H9 (cell line): ENCODE results near the gene IL1R2. TPM values are rescaled to one million over a fixed set of nuclear protein-coding genes. Genes with fewer than 3 reads are reported as not detected.

Experiments used
- DNase-seq: peaks from one replicate; pipeline ENCODE4 v3.0.0-alpha.2; 2017
- H2AFZ ChIP-seq: one replicate; pipeline ENCODE4 v1.6.1; 2013; ENCODE audit warnings: mild to moderate bottlenecking, low read length, control low read depth, moderate library complexity
- H2AK5ac ChIP-seq: 2 replicates; pipeline ENCODE4 v1.6.1; 2013; ENCODE audit warnings: low read length, control low read depth, mixed read lengths; ENCODE audit not compliant: insufficient read length
- H2BK120ac ChIP-seq: one replicate; pipeline ENCODE4 v1.6.1; 2013; ENCODE audit warnings: low read depth, mild to moderate bottlenecking, low read length, control low read depth, inconsistent platforms; ENCODE audit not compliant: poor library complexity, severe bottlenecking
- H2BK12ac ChIP-seq: 2 replicates; pipeline ENCODE4 v1.6.1; 2013; ENCODE audit warnings: low read length, control low read depth, mixed read lengths, low read depth; ENCODE audit not compliant: insufficient read length
- H2BK15ac ChIP-seq: 2 replicates; pipeline ENCODE4 v1.6.1; 2013; ENCODE audit warnings: low read depth, low read length, control low read depth
- H2BK20ac ChIP-seq: one replicate; pipeline ENCODE4 v1.6.1; 2013; ENCODE audit warnings: low read depth, mild to moderate bottlenecking, low read length, control low read depth, inconsistent platforms; ENCODE audit not compliant: poor library complexity, severe bottlenecking
- H2BK5ac ChIP-seq: 2 replicates; pipeline ENCODE4 v1.6.1; 2013; ENCODE audit warnings: low read length, control low read depth, mixed read lengths; ENCODE audit not compliant: insufficient read length
- H3K14ac ChIP-seq: 2 replicates; pipeline ENCODE4 v1.6.1; 2013; ENCODE audit warnings: low read length, control low read depth; ENCODE audit not compliant: insufficient read depth
- H3K18ac ChIP-seq: 2 replicates; pipeline ENCODE4 v1.6.1; 2013; ENCODE audit warnings: low read depth, mild to moderate bottlenecking, mixed read lengths, low read length, control low read depth; ENCODE audit not compliant: insufficient read length
- H3K23ac ChIP-seq: 2 replicates; pipeline ENCODE4 v1.6.1; 2013; ENCODE audit warnings: low read length, control low read depth, mixed read lengths, low read depth; ENCODE audit not compliant: insufficient read length
- H3K23me2 ChIP-seq: 2 replicates; pipeline ENCODE4 v1.6.1; 2013; ENCODE audit warnings: low read depth, mild to moderate bottlenecking, mixed read lengths, low read length, control low read depth; ENCODE audit not compliant: insufficient read length, poor library complexity, severe bottlenecking
- H3K27ac ChIP-seq: 2 replicates; pipeline ENCODE4 v1.5.1; 2013; ENCODE audit warnings: low read length, control low read depth, mixed read lengths, low read depth; ENCODE audit not compliant: insufficient read length
- H3K27me3 ChIP-seq: 2 replicates; pipeline ENCODE4 v1.6.1; 2013; ENCODE audit warnings: low read length, control low read depth, inconsistent platforms; ENCODE audit not compliant: insufficient read depth
- H3K4ac ChIP-seq: 2 replicates; pipeline ENCODE4 v1.6.1; 2013; ENCODE audit warnings: low read depth, mild to moderate bottlenecking, control low read depth, inconsistent platforms, low read length, moderate library complexity
- H3K4me1 ChIP-seq: 2 replicates; pipeline ENCODE4 v1.6.1; 2013; ENCODE audit warnings: low read length, control low read depth, inconsistent platforms; ENCODE audit not compliant: insufficient read depth
- H3K4me2 ChIP-seq: 2 replicates; pipeline ENCODE4 v1.6.1; 2013; ENCODE audit warnings: low read length, control low read depth, mixed read lengths; ENCODE audit not compliant: insufficient read length, insufficient read depth
- H3K56ac ChIP-seq: 2 replicates; pipeline ENCODE4 v1.6.1; 2013; ENCODE audit warnings: low read depth, mild to moderate bottlenecking, mixed read lengths, low read length, control low read depth; ENCODE audit not compliant: insufficient read length
- H3K79me1 ChIP-seq: 2 replicates; pipeline ENCODE4 v1.6.1; 2013; ENCODE audit warnings: low read depth, mild to moderate bottlenecking, moderate library complexity, low read length, control low read depth, inconsistent platforms; ENCODE audit not compliant: insufficient read depth, poor library complexity, severe bottlenecking
- H3K79me2 ChIP-seq: 2 replicates; pipeline ENCODE4 v1.6.1; 2013; ENCODE audit warnings: low read length, control low read depth, inconsistent platforms; ENCODE audit not compliant: insufficient read depth
- H3K9ac ChIP-seq: 2 replicates; pipeline ENCODE4 v1.6.1; 2013; ENCODE audit warnings: low read length, control low read depth, mixed read lengths; ENCODE audit not compliant: insufficient read length; ENCODE audit errors: extremely low read depth
- H3K9me3 ChIP-seq: one replicate; pipeline ENCODE4 v1.6.1; 2013; ENCODE audit warnings: low read depth, low read length, inconsistent platforms; ENCODE audit not compliant: control insufficient read depth
- H3T11ph ChIP-seq: one replicate; pipeline ENCODE4 v1.6.1; 2013; ENCODE audit warnings: mild to moderate bottlenecking, low read length, control low read depth, inconsistent platforms
- H4K20me1 ChIP-seq: one replicate; pipeline ENCODE4 v1.6.1; 2013; ENCODE audit not compliant: control insufficient read depth, insufficient read length, insufficient read depth
- H4K5ac ChIP-seq: 2 replicates; pipeline ENCODE4 v1.6.1; 2013; ENCODE audit warnings: low read depth, mild to moderate bottlenecking, mixed read lengths, low read length, control low read depth; ENCODE audit not compliant: insufficient read length
- H4K8ac ChIP-seq: replicated peaks from 2 replicates; pipeline ENCODE4 v1.6.1; 2013; ENCODE audit warnings: low read length, control low read depth, mixed read lengths, low read depth; ENCODE audit not compliant: insufficient read length
- H4K91ac ChIP-seq: 2 replicates; pipeline ENCODE4 v1.6.1; 2013; ENCODE audit warnings: low read depth, mild to moderate bottlenecking, moderate library complexity, mixed read lengths, low read length, control low read depth; ENCODE audit not compliant: insufficient read length
- H3K27ac Mint-ChIP-seq, 3 experiments: 2 replicates in 2 of 3; 3 replicates in 1 of 3; pipeline ENCODE4 v1.8.0; 2020 to 2021; ENCODE audit warnings: mixed read lengths in 3 of 3, mild to moderate bottlenecking in 1 of 3, moderate library complexity in 1 of 3
- H3K27me3 Mint-ChIP-seq: 2 replicates; pipeline ENCODE4 v1.8.0; 2021; ENCODE audit warnings: low read depth, mild to moderate bottlenecking, moderate library complexity, mixed read lengths
- H3K36me3 Mint-ChIP-seq, 3 experiments: 2 replicates in 2 of 3; 3 replicates in 1 of 3; pipeline ENCODE4 v1.8.0; 2020 to 2021; ENCODE audit warnings: low read depth in 3 of 3, mixed read lengths in 3 of 3; ENCODE audit not compliant: insufficient read depth in 1 of 3
- H3K4me1 Mint-ChIP-seq, 2 experiments: 2 replicates each; pipeline ENCODE4 v1.8.0; 2020; ENCODE audit warnings: mixed read lengths in 2 of 2
- H3K4me3 Mint-ChIP-seq, 2 experiments: 2 replicates in 1 of 2; 3 replicates in 1 of 2; pipeline ENCODE4 v1.8.0; 2020 to 2021; ENCODE audit warnings: mild to moderate bottlenecking in 2 of 2, mixed read lengths in 2 of 2, moderate library complexity in 1 of 2
- H3K9me3 Mint-ChIP-seq, 2 experiments: 2 replicates in 1 of 2; 3 replicates in 1 of 2; pipeline ENCODE4 v1.8.0; 2020; ENCODE audit warnings: mild to moderate bottlenecking in 2 of 2, mixed read lengths in 2 of 2, moderate library complexity in 1 of 2
- WGBS: extraction: QIAGEN DNeasy Blood & Tissue Kit; methylation state at CpG from one replicate; pipeline ENCODE4 v1.1.7; 2013; ENCODE audit warnings: missing lambda C conversion rate, low lambda C conversion rate, mixed read lengths; ENCODE audit not compliant: insufficient read length; ENCODE audit errors: extremely low coverage; 5-methylcytosine and 5-hydroxymethylcytosine counted together
- total RNA-seq: library from RNA; stranded (reverse); gene quantifications from 2 replicates; pipeline ENCODE4 v1.2.1, GENCODE V29; 2021
- TF ChIP-seq, protein P1 (sequence below): fragments of 200-600 bp; sonication (generic); conservative IDR thresholded peaks from 3 replicates; pipeline ENCODE4 v1.8.0; 2021; ENCODE audit warnings: antibody characterized with exemption, mild to moderate bottlenecking

IL1R2 gene
- total RNA-seq, 1 experiment from 2014 or later, result not detected

DNA sequence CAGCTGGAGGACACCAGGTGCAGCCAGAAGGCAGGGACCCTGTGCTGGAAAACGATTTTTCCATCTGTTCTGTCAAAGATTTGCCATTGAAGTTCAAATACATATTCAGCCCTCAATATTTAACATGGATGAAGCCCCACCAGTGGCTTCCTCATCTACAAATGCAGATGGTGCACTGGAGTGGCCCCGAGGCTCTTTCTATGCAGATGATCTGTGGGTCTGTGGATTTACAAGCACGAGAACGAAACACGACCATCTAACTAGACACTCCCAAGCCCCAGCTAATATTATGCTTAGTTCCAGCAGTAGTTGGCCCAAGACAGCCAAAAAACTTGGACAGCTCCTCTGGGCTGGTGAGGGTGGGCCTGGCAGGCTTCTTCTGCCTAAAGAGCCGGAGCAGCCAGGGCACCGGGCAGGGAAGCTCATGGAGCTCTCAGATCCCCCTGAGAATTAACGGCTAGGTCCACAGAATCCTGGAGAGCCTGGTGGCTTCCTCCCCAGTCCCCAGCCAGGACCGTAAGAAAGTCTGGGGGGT lies 9.2 kb upstream of the IL1R2 start:
- Histone ChIP-seq H3K79me1 (no peaks in the 10 kb centered on the region), H3K79me2 (no peaks in the 10 kb centered on the region), H2BK20ac (no peak overlapping the region), H3T11ph (no peak overlapping the region), H4K91ac (no peak overlapping the region), H2BK120ac (no peak overlapping the region), H4K5ac (no peak overlapping the region), H2AK5ac (no peak overlapping the region), H3K23ac (no peak overlapping the region), H3K18ac (no peak overlapping the region), H4K8ac (no peak overlapping the region), H2BK5ac (no peak overlapping the region), H3K56ac (no peak overlapping the region), H2BK12ac (no peak overlapping the region), H2AFZ (no peak overlapping the region), H3K23me2 (no peaks in the 10 kb centered on the region), H3K14ac (no peak overlapping the region), H3K4ac (no peak overlapping the region), H3K4me2 (no peak overlapping the region), H3K4me1 (peaks cover under 1% of the 10 kb centered on the region; the same call in 1 of the 2 replicates), H2BK15ac (no peak overlapping the region), H3K27ac (no peak overlapping the region), H3K9me3 (no peaks in the 10 kb centered on the region), H3K27me3 (no peaks in the 10 kb centered on the region), H3K9ac (no peak overlapping the region), H4K20me1 (no peaks in the 10 kb centered on the region)
- WGBS, result no CpG with 5 or more reads among the region's 9 CpGs
- no peak for DNase-seq
- no peaks in the 10 kb centered on the region; the same call in 1 of the 2 replicates for H3K27me3 Mint-ChIP-seq
- H3K36me3 Mint-ChIP-seq, result no peaks in the 10 kb centered on the region
- H3K27ac Mint-ChIP-seq, result no peak overlapping the region; a peak in 1 of 7 replicates
- TF ChIP-seq, protein P1, sequence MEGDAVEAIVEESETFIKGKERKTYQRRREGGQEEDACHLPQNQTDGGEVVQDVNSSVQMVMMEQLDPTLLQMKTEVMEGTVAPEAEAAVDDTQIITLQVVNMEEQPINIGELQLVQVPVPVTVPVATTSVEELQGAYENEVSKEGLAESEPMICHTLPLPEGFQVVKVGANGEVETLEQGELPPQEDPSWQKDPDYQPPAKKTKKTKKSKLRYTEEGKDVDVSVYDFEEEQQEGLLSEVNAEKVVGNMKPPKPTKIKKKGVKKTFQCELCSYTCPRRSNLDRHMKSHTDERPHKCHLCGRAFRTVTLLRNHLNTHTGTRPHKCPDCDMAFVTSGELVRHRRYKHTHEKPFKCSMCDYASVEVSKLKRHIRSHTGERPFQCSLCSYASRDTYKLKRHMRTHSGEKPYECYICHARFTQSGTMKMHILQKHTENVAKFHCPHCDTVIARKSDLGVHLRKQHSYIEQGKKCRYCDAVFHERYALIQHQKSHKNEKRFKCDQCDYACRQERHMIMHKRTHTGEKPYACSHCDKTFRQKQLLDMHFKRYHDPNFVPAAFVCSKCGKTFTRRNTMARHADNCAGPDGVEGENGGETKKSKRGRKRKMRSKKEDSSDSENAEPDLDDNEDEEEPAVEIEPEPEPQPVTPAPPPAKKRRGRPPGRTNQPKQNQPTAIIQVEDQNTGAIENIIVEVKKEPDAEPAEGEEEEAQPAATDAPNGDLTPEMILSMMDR, result no peak
- no peak overlapping the region for H3K4me3 Mint-ChIP-seq
- no peaks in the 10 kb centered on the region for H3K9me3 Mint-ChIP-seq
- H3K4me1 Mint-ChIP-seq, result peaks cover 15 to 17% of the 10 kb centered on the region in 2 experiments
